Measurements from ENCODE around the gene SLC13A3.

The SLC13A3 gene

DNA sequence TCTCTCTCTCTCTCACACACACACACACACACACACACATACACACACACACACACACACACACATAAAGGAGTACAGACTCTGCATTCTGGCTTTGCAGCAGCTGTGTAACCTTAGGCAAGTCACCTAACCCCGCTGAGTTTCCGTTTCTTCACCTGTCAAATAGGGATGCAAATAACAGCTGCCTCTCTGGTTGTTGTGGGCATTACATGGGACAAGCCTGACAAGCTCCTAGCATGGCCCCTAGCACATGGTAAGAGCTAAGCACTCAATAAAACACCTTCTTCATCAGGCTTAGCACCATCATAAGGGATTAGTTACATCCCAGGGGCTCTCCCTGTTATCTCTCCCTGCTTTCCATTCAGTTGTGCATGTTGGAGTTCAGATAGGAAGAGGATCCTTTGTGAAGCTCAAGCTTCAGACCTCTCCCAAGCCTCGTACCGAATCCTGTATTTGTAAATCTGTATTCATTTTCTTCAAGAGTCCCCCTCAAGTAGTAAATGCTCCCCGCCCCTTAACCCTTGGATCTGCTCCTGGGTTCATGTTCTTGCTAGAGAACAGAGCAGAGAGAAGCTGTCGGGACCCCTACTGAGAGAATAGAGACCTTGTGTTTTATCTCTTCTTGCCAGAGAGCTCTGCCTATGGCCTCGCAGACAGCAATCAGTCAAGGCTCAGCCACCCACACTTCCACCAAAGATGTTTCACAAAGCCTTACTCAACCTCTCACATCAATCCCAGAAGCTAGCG lies 2.2 kb downstream of the SLC13A3 start:
- no peak overlapping the region for H3K27ac ChIP-seq
- no peak for TF ChIP-seq ZFX (IDR thresholded peaks at IDR 0.05)
- TF ChIP-seq, protein P1, sequence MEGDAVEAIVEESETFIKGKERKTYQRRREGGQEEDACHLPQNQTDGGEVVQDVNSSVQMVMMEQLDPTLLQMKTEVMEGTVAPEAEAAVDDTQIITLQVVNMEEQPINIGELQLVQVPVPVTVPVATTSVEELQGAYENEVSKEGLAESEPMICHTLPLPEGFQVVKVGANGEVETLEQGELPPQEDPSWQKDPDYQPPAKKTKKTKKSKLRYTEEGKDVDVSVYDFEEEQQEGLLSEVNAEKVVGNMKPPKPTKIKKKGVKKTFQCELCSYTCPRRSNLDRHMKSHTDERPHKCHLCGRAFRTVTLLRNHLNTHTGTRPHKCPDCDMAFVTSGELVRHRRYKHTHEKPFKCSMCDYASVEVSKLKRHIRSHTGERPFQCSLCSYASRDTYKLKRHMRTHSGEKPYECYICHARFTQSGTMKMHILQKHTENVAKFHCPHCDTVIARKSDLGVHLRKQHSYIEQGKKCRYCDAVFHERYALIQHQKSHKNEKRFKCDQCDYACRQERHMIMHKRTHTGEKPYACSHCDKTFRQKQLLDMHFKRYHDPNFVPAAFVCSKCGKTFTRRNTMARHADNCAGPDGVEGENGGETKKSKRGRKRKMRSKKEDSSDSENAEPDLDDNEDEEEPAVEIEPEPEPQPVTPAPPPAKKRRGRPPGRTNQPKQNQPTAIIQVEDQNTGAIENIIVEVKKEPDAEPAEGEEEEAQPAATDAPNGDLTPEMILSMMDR (conservative IDR thresholded peaks at IDR 0.05) = no peak

DNA sequence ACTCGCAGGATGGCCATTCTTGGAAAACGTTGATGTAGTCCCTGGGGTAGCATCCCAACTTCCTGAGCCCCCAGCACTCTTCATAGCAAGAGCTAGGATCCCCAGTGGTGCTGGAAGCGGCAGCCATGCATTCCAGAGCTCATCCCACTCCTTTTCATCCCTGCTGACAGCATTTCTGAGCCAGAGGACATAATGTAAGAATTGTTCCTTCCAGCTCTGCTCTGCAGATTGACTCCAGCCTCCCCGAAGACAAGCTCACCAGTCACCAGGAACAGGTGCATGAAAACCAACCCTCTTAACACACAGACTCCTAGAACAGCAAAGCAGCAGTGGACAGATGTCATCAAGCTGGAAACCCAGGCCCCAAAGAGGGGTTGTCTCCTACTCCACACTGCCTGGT lies 3.8 kb downstream of the SLC13A3 start:
- TF ChIP-seq, protein P1 (conservative IDR thresholded peaks at IDR 0.05) = no peak
- TF ChIP-seq ZFX (IDR thresholded peaks at IDR 0.05) = no peak

DNA sequence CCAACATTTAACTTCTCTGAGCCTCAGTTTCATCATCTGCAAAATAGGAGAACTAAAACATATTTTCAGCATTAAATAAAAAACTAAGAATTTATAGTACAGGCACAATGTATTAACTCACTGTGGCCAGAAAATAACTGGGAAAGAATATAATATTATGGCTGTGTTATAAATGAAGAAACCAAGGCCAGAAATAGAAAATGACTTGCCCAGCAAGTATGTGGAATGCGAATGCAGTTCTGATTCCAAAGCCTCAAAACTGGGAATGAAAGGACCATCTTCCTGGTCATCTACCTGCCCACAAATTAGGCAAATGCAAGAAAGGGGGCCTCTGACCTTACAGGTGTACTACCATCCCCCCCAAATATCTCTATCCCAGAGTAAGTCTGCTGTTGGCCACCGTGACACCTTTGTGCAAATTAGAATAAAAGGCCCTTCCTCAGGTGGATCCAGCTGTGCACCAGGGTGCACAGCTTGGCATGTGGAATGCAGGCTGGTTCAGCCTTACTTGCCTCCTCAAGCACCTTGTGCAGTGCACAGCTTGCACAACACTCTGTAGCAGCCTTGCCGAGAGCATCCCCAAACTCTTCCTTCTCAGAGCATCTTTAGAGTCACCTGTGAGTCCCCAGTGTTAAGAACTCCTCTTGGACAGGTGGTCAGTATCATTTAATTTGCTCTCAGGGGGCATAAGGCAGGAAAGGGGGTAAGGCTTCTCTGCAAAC lies 4.4 kb downstream of the SLC13A3 start:
- H3K27ac ChIP-seq = no peak overlapping the region
- TF ChIP-seq, protein P1 (conservative IDR thresholded peaks at IDR 0.05) = no peak
- no peak for TF ChIP-seq ZFX (IDR thresholded peaks at IDR 0.05)

More for the DNA sequence above, 3.8 kb downstream of the SLC13A3 start:
- H3K27ac ChIP-seq = no peak overlapping the region

- TF ChIP-seq ZFX (IDR thresholded peaks at IDR 0.05) = no peak
- TF ChIP-seq, protein P1 (conservative IDR thresholded peaks at IDR 0.05) = no peak
- no peak overlapping the region for H3K27ac ChIP-seq
Measured at GRCh38 chr20:46646122-46646521, 5.1 kb downstream of the SLC13A3 start.

- H3K27ac ChIP-seq = no peak overlapping the region
- TF ChIP-seq, protein P1 (conservative IDR thresholded peaks at IDR 0.05) = no peak
- TF ChIP-seq ZFX (IDR thresholded peaks at IDR 0.05) = no peak
Measured at GRCh38 chr20:46644733-46645132, 6.5 kb downstream of the SLC13A3 start.

GRCh38 chr20:46644160-46644559 lies 7.1 kb downstream of the SLC13A3 start:
- TF ChIP-seq, protein P1 (conservative IDR thresholded peaks at IDR 0.05) = no peak
- no peak for TF ChIP-seq ZFX (IDR thresholded peaks at IDR 0.05)

GRCh38 chr20:46642969-46643343 lies 8.3 kb downstream of the SLC13A3 start:
- no peak overlapping the region for H3K27ac ChIP-seq
- no peak for TF ChIP-seq ZFX (IDR thresholded peaks at IDR 0.05)
- TF ChIP-seq, protein P1 (conservative IDR thresholded peaks at IDR 0.05) = no peak

More at GRCh38 chr20:46644160-46644559, 7.1 kb downstream of the SLC13A3 start:
- H3K27ac ChIP-seq = no peak overlapping the region

Measured in C4-2B (cell line).